ENCODE results near the gene EXOC6B.

Gene EXOC6B

GRCh38 chr2:72183466-72183865, 642.4 kb downstream of the EXOC6B start:
- TF ChIP-seq CTCF (IDR thresholded peaks at IDR 0.05) = no peak
- no peaks in the 10 kb centered on the region for H3K36me3 ChIP-seq (ENCODE audit: control insufficient read depth, insufficient read depth, low read length)
- no peaks in the 10 kb centered on the region for H3K4me1 ChIP-seq
- no peaks in the 10 kb centered on the region for H3K9me3 ChIP-seq (ENCODE audit: control insufficient read depth, low read length)
- no peak overlapping the region for H3K9ac ChIP-seq
- no peak overlapping the region for H3K4me2 ChIP-seq (ENCODE audit: low read length)
- H3K27me3 ChIP-seq (ENCODE audit: control insufficient read depth, insufficient read depth, low read length) = no peaks in the 10 kb centered on the region
- H3K4me3 ChIP-seq (ENCODE audit: low read depth, low read length) = no peak overlapping the region
- H3K27ac ChIP-seq = no peak overlapping the region
- H3K79me2 ChIP-seq = no peaks in the 10 kb centered on the region
- H2AFZ ChIP-seq = no peak overlapping the region

- Histone ChIP-seq H3K4me3 (ENCODE audit: low read depth, low read length) (no peak overlapping the region), H3K9ac (no peak overlapping the region), H2AFZ (no peak overlapping the region), H3K27ac (no peak overlapping the region), H3K9me3 (ENCODE audit: control insufficient read depth, low read length) (no peaks in the 10 kb centered on the region), H3K4me1 (no peaks in the 10 kb centered on the region), H3K4me2 (ENCODE audit: low read length) (no peak overlapping the region), H3K27me3 (ENCODE audit: control insufficient read depth, insufficient read depth, low read length) (no peaks in the 10 kb centered on the region), H3K79me2 (no peaks in the 10 kb centered on the region), H3K36me3 (ENCODE audit: control insufficient read depth, insufficient read depth, low read length) (no peaks in the 10 kb centered on the region)
- no peak for TF ChIP-seq CTCF (IDR thresholded peaks at IDR 0.05)
Observed at GRCh38 chr2:72183016-72183415, 642.8 kb downstream of the EXOC6B start.

- Histone ChIP-seq H3K4me3 (ENCODE audit: low read depth, low read length) (no peak overlapping the region), H3K27ac (no peak overlapping the region), H3K9me3 (ENCODE audit: control insufficient read depth, low read length) (no peaks in the 10 kb centered on the region), H3K79me2 (no peaks in the 10 kb centered on the region), H3K27me3 (ENCODE audit: control insufficient read depth, insufficient read depth, low read length) (no peaks in the 10 kb centered on the region), H3K4me2 (ENCODE audit: low read length) (no peak overlapping the region), H3K4me1 (no peaks in the 10 kb centered on the region), H2AFZ (no peak overlapping the region), H3K9ac (no peak overlapping the region), H3K36me3 (ENCODE audit: control insufficient read depth, insufficient read depth, low read length) (no peaks in the 10 kb centered on the region)
- no peak for TF ChIP-seq CTCF (IDR thresholded peaks at IDR 0.05)
Observed at GRCh38 chr2:72182547-72182946, 643.3 kb downstream of the EXOC6B start.

- Histone ChIP-seq H3K9me3 (ENCODE audit: control insufficient read depth, low read length) (no peaks in the 10 kb centered on the region), H3K4me2 (ENCODE audit: low read length) (no peak overlapping the region), H3K4me1 (no peaks in the 10 kb centered on the region), H3K27me3 (ENCODE audit: control insufficient read depth, insufficient read depth, low read length) (no peaks in the 10 kb centered on the region), H3K4me3 (ENCODE audit: low read depth, low read length) (no peak overlapping the region), H3K9ac (no peak overlapping the region), H3K79me2 (no peaks in the 10 kb centered on the region), H3K36me3 (ENCODE audit: control insufficient read depth, insufficient read depth, low read length) (no peaks in the 10 kb centered on the region), H3K27ac (no peak overlapping the region), H2AFZ (no peak overlapping the region)
- TF ChIP-seq CTCF (IDR thresholded peaks at IDR 0.05) = no peak
Observed at GRCh38 chr2:72181616-72182015, 644.2 kb downstream of the EXOC6B start.

GRCh38 chr2:72180351-72180750, 645.5 kb downstream of the EXOC6B start:
- Histone ChIP-seq H3K79me2 (no peaks in the 10 kb centered on the region), H3K4me1 (no peaks in the 10 kb centered on the region), H3K9me3 (ENCODE audit: control insufficient read depth, low read length) (no peaks in the 10 kb centered on the region), H3K27me3 (ENCODE audit: control insufficient read depth, insufficient read depth, low read length) (no peaks in the 10 kb centered on the region), H2AFZ (no peak overlapping the region), H3K9ac (no peak overlapping the region), H3K4me3 (ENCODE audit: low read depth, low read length) (no peak overlapping the region), H3K4me2 (ENCODE audit: low read length) (no peak overlapping the region), H3K27ac (no peak overlapping the region), H3K36me3 (ENCODE audit: control insufficient read depth, insufficient read depth, low read length) (no peaks in the 10 kb centered on the region)
- TF ChIP-seq CTCF (IDR thresholded peaks at IDR 0.05) = no peak

All from parathyroid adenoma (tissue), 2 donors.